Cardiac muscle cell (in vitro differentiated cells and primary cell): ENCODE data around the gene KDM4B. TPM values are rescaled to one million over a fixed set of nuclear protein-coding genes. Genes with fewer than 3 reads are reported as not detected.

Experiments
- DNase-seq, 2 donors: peaks; one replicate each; pipeline versions ENCODE4 v3.0.0 to v3.0.0-alpha.2; 2010 to 2017; ENCODE audit warnings: low read depth in 1 of 2, low spot score in 1 of 2
- H3K27ac ChIP-seq: fragments of 200-600 bp; sonication (generic); 2 replicates; pipeline ENCODE4 v1.5.1; 2016
- H3K27me3 ChIP-seq: fragments of 200-600 bp; sonication (generic); 2 replicates; pipeline ENCODE4 v1.6.0; 2016; ENCODE audit warnings: control low read depth
- H3K36me3 ChIP-seq: fragments of 200-600 bp; sonication (generic); 2 replicates; pipeline ENCODE4 v1.5.1; 2016; ENCODE audit warnings: control low read depth
- H3K4me1 ChIP-seq: fragments of 200-600 bp; sonication (generic); 2 replicates; pipeline ENCODE4 v1.8.1; 2017; ENCODE audit warnings: low read depth, mild to moderate bottlenecking, mixed run types
- H3K4me3 ChIP-seq: fragments of 200-600 bp; sonication (generic); 2 replicates; pipeline ENCODE4 v1.5.1; 2016; ENCODE audit warnings: mild to moderate bottlenecking
- H3K9me3 ChIP-seq: fragments of 200-600 bp; sonication (generic); 2 replicates; pipeline ENCODE4 v1.5.1; 2017; ENCODE audit warnings: low read depth, mild to moderate bottlenecking, control low read depth
- CTCF ChIP-seq: IDR thresholded peaks from 2 replicates; pipeline ENCODE4 v1.5.1; 2012; ENCODE audit warnings: low read depth, mild to moderate bottlenecking, low read length
- polyA plus RNA-seq: library from polyadenylated mRNA; unstranded; fragments of >200 nt; fragmentation: Nextera tagmentation; extraction: Ambion mirVana; gene quantifications from 2 replicates; pipeline ENCODE4 v1.2.1, GENCODE V29; 2016
- total RNA-seq: library from RNA; depleted of rRNA; stranded (reverse); fragments of >200 nt; gene quantifications from 2 replicates; pipeline ENCODE4 v1.2.3, GENCODE V29; 2016

The KDM4B gene
- total and polyA plus RNA-seq, 2 experiments from 2014 or later, result 74.6 to 90.6 TPM

- H3K27me3 ChIP-seq, result no peaks in the 10 kb centered on the region
- TF ChIP-seq CTCF, result no peak
- DNase-seq, result no peak
- no peak overlapping the region for H3K4me3 ChIP-seq
- H3K27ac ChIP-seq, result peak overlapping the region; percentile 99
- H3K36me3 ChIP-seq, result peaks cover 8% of the 10 kb centered on the region
- H3K9me3 ChIP-seq, result no peaks in the 10 kb centered on the region
- H3K4me1 ChIP-seq, result peaks cover 70% of the 10 kb centered on the region
Observed at GRCh38 chr19:5124111-5124855, 155.4 kb downstream of the KDM4B start.

GRCh38 chr19:5125376-5125775 lies 156.5 kb downstream of the KDM4B start:
- no peak for TF ChIP-seq CTCF
- peaks cover 3% of the 10 kb centered on the region for H3K36me3 ChIP-seq
- H3K4me3 ChIP-seq, result no peak overlapping the region
- H3K27ac ChIP-seq, result peak overlapping the region; percentile 99
- no peak for DNase-seq
- peaks cover 78% of the 10 kb centered on the region for H3K4me1 ChIP-seq
- no peaks in the 10 kb centered on the region for H3K9me3 ChIP-seq
- H3K27me3 ChIP-seq, result no peaks in the 10 kb centered on the region

GRCh38 chr19:5125797-5126497 lies 157.0 kb downstream of the KDM4B start:
- no peak overlapping the region for H3K4me3 ChIP-seq
- peak overlapping the region; percentile 99 for H3K27ac ChIP-seq
- peak; percentile 42 to 66 for DNase-seq
- H3K36me3 ChIP-seq, result peaks cover 3% of the 10 kb centered on the region
- H3K4me1 ChIP-seq, result peaks cover 83% of the 10 kb centered on the region
- no peaks in the 10 kb centered on the region for H3K9me3 ChIP-seq
- TF ChIP-seq CTCF, result no peak
- H3K27me3 ChIP-seq, result no peaks in the 10 kb centered on the region

- Histone ChIP-seq H3K27me3 (no peaks in the 10 kb centered on the region), H3K4me3 (no peak overlapping the region), H3K36me3 (peaks cover 3% of the 10 kb centered on the region), H3K27ac (peak overlapping the region; percentile 99), H3K9me3 (no peaks in the 10 kb centered on the region), H3K4me1 (peaks cover 81% of the 10 kb centered on the region)
- no peak for DNase-seq
- TF ChIP-seq CTCF, result no peak
Observed at GRCh38 chr19:5126498-5127223, 157.7 kb downstream of the KDM4B start.

GRCh38 chr19:5127717-5128116 lies 158.8 kb downstream of the KDM4B start:
- H3K4me1 ChIP-seq, result peaks cover 82% of the 10 kb centered on the region

More at GRCh38 chr19:5127717-5128116, 158.8 kb downstream of the KDM4B start:
- no peaks in the 10 kb centered on the region for H3K9me3 ChIP-seq
- peaks cover 3% of the 10 kb centered on the region for H3K36me3 ChIP-seq
- no peaks in the 10 kb centered on the region for H3K27me3 ChIP-seq
- peak overlapping the region; percentile 99 for H3K27ac ChIP-seq
- no peak for DNase-seq
- no peak for TF ChIP-seq CTCF
- no peak overlapping the region for H3K4me3 ChIP-seq
